Measurements from ENCODE around the gene RGS7. TPM values are rescaled to one million over a fixed set of nuclear protein-coding genes. Genes with fewer than 3 reads are reported as not detected.

The RGS7 gene
- total RNA-seq, 1 experiment from 2014 or later: 1.5 TPM

GRCh38 chr1:241105147-241105546 is 251.9 kb downstream of the RGS7 start:
- Mint-ChIP-seq H3K4me3 (no peak overlapping the region), H3K27me3 (ENCODE audit: low read depth) (no peaks in the 10 kb centered on the region), H3K27ac (no peak overlapping the region), H3K36me3 (ENCODE audit: insufficient read depth in 1 of 3, low read depth in 3 of 3) (no peaks in the 10 kb centered on the region), H3K4me1 (peaks cover 10 to 33% of the 10 kb centered on the region in 2 experiments; a peak in 3 of 4 replicates), H3K9me3 (no peaks in the 10 kb centered on the region)
- Histone ChIP-seq H3K27me3 (ENCODE audit: insufficient read depth, low read length) (no peaks in the 10 kb centered on the region), H3K4ac (ENCODE audit: low read depth, low read length) (no peak overlapping the region), H3K23me2 (ENCODE audit: insufficient read length, low read depth, low read length, poor library complexity, severe bottlenecking) (no peaks in the 10 kb centered on the region), H3K18ac (ENCODE audit: insufficient read length, low read depth, low read length) (no peak overlapping the region), H4K8ac (replicated peaks; ENCODE audit: insufficient read length, low read depth, low read length) (no peak overlapping the region), H3K79me2 (ENCODE audit: insufficient read depth, low read length) (no peaks in the 10 kb centered on the region), H3K56ac (ENCODE audit: insufficient read length, low read depth, low read length) (no peak overlapping the region), H3K4me2 (ENCODE audit: insufficient read depth, insufficient read length, low read length) (no peak overlapping the region), H3K9me3 (ENCODE audit: control insufficient read depth, low read depth, low read length) (no peaks in the 10 kb centered on the region), H2AK5ac (ENCODE audit: insufficient read length, low read length) (no peak overlapping the region), H2BK15ac (ENCODE audit: low read depth, low read length) (no peak overlapping the region), H3K9ac (ENCODE audit: extremely low read depth, insufficient read length, low read length) (no peak overlapping the region), H2BK5ac (ENCODE audit: insufficient read length, low read length) (no peak overlapping the region), H3K23ac (ENCODE audit: insufficient read length, low read depth, low read length) (no peak overlapping the region), H3T11ph (ENCODE audit: low read length) (no peak overlapping the region), H2BK120ac (ENCODE audit: low read depth, low read length, poor library complexity, severe bottlenecking) (no peak overlapping the region), H4K20me1 (ENCODE audit: control insufficient read depth, insufficient read depth, insufficient read length) (no peaks in the 10 kb centered on the region), H3K14ac (ENCODE audit: insufficient read depth, low read length) (no peak overlapping the region), H3K4me1 (ENCODE audit: insufficient read depth, low read length) (no peaks in the 10 kb centered on the region), H2BK20ac (ENCODE audit: low read depth, low read length, poor library complexity, severe bottlenecking) (no peak overlapping the region), H2BK12ac (ENCODE audit: insufficient read length, low read depth, low read length) (no peak overlapping the region), H3K79me1 (ENCODE audit: insufficient read depth, low read depth, low read length, poor library complexity, severe bottlenecking) (no peaks in the 10 kb centered on the region), H4K91ac (ENCODE audit: insufficient read length, low read depth, low read length) (no peak overlapping the region), H2AFZ (ENCODE audit: low read length) (no peak overlapping the region), H3K27ac (ENCODE audit: insufficient read length, low read depth, low read length) (no peak overlapping the region), H4K5ac (ENCODE audit: insufficient read length, low read depth, low read length) (no peak overlapping the region)
- no CpG with 5 or more reads among the region's 3 CpGs for WGBS (ENCODE audit: extremely low coverage, insufficient read length, low lambda C conversion rate)
- no peak for DNase-seq
- no peak for TF ChIP-seq CTCF (conservative IDR thresholded peaks at IDR 0.05)
